GM19467 (cell line): ENCODE results near the gene SOX18.

Experiments
- ATAC-seq: cut with Tn5 transposase; IDR thresholded peaks from one replicate; pipeline ENCODE4 v1.9.1; 2021; ENCODE audit warnings: mild to moderate bottlenecking, moderate library complexity; ENCODE audit not compliant: unreplicated experiment

SOX18 gene

DNA sequence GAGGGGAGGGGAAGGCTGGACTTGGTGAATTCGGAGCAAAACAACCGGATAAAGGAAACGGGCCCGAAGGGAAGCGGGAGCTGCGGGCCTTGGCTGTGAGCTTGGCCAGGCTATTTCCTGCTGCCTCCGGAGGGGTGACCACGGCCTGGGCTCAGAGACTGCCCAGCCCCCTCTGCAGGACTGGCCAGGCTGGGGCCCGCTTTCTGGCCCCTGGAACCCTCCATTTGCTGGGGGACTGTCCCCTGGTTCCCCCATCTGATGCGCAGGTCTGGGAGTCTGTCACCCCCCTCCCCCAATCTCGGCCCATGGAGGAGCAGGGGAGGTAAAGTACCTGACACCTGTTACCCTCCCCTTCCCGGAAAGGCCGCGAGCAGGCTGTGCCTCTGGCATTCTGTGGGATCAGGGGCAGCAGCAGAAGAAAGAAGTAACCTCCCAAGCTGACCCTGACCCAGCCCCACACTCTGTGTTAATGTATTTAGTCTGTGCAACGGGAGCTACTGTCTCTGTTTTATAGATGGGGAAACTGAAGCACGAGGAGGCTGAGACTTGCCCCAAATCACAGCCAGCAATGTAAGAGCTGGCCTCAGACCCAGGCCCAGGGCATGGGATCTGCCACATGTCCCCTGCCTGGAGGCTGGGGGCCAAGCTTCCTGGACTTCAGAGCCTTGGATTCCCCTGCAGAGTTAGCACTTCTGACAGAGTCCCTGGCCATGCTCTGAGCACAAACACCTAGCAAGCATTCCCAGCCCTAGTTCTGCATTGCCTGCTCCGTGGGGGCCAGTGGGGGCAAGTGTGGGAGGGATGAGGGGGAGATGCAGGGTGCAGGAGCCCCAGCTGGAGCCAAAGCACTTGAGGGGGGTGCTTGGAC lies 9.9 kb downstream of the SOX18 start:
- ATAC-seq, result peak; percentile 3

DNA sequence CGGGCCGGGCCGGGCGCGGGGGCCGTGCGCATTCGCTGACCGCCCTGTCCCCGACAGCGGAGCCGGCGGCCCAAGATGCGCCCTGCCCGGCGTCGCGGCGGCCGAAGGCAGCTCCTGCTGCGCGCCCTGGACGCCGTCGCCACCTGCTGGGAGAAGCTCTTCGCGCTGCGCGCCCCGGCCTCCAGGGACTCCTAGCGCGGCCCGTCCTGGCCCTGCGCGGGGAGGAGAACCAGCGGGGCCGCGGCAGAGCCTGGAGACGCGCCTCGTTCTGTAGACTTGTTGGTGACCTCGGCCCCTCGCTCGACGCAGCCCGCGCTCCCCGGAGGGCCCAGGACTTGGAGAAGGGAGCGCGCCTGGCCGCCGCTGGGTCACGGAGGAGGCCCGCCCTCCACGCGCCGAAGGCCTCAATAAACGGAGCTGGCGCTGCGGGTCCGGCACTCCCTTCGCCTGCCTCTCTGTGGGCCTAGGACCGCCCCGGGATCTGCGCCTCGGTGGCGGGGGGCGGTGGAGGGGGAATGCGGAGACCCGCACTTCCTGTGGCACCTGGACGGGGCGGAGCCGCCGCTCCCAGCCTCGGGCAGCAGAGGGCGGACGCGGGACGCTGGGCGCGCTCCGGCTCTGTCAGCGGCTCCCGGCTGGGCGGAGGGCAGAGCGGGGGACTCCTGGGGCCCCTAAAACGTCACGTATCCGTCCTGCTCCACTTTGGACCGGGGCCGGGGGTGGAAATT lies 10.7 kb downstream of the SOX18 start:
- ATAC-seq, result peak; percentile 39

DNA sequence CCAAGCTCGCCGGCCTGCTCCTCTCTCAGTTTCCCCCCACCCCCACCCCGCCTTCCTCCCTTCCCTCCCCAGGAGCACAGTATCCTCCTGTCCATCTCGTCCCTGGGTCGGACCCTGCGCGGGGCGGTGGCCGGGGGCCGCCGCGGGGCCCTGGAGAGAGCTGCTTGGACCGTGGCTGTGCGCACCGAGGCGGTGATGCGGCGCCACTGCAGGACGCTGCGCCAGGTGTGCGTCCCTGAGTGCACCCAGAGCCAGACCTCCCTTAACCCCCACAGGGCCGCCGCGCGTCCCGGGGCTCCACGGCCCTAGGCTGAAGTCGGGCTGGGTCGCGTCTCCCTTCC lies 11.2 kb downstream of the SOX18 start:
- ATAC-seq, result peak; percentile 19

DNA sequence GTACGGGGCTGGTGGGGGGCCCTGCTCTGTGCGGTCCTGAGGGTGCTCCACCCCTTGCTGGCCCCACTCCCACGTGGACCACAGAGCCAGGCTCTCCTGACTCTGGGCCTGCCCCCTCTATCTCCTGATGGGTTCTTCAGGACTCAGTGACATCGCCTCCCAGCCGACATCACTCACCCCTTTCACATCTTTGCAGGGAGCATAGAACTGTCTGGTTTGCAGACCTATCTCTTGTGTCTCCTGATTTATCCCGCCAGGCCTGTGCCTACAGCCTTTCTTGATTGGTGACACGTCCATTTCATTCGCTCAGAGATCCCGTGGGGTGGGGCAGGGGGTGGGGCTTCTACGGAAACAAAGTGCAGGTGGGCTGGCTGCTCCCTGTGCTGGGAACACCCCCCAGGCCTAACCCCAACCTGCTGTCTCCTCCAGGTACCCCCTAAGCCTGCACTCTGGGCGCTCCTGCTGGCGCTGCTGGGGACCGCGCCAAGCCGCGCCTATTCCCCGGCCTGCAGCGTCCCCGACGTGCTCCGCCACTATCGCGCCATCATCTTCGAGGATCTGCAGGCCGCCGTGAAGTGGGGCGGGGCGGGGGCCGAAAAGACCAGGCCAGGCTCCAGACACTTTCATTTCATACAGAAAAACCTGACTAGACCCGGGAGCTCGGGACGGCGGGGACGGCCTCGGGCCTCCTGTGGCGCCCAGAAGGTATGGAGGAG lies 11.8 kb downstream of the SOX18 start:
- no peak for ATAC-seq

DNA sequence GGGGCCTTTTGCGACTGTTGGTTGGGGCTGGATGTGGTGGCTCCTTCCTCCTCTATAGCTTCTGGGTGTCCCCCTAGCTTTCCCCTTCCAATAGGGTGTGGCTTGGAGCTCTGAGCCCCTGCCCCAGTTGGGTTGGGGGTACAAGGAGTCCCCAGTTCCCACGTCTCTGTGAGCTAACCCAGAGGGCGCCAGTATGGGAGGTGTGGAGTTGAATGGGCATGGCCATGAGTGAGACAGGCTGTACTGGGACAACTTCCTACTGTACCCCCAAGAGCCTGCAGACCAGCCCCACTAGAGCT lies 12.3 kb downstream of the SOX18 start:
- ATAC-seq, result no peak

DNA sequence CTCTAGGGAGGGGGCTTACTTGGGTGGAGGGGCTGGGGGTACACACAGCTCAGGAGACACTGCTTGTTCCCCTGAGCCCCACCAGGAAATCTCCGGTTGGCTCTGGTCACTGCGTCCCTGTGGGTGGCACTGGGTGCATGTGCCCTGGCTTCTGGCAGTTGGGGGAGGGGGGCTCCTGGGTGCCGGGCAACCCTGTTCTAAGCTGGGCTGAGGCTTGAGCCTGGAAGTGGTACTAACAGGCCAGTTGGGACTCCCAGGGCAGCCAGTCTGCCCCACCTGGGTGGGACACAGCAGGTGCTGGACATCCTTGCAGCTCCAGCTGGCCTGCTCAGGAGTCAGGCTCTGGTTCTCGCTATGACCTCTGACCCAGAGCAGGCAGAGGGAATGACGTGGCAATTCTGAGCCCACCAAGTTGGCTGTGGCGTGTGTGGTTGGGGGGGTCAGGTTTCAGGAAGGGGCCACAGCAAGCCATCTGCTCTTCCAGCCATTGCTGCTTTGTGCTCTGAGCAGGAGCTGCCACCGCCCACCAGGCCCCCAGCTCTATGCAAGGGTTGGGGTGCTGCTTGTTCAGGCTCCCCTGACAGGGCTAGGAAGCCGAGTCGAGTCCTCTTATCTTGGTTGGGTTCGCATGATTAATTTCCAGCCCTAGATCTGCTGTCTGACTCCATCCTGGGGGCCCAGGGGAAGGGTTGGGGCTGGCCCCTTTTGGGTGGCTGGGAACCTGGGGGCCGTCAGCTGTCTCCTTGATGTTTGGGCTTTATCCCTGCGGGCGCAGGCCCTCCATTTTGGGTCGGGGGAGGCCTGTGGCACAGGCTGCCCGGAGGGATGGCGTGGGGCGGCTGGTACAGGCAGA lies 12.9 kb downstream of the SOX18 start:
- no peak for ATAC-seq

DNA sequence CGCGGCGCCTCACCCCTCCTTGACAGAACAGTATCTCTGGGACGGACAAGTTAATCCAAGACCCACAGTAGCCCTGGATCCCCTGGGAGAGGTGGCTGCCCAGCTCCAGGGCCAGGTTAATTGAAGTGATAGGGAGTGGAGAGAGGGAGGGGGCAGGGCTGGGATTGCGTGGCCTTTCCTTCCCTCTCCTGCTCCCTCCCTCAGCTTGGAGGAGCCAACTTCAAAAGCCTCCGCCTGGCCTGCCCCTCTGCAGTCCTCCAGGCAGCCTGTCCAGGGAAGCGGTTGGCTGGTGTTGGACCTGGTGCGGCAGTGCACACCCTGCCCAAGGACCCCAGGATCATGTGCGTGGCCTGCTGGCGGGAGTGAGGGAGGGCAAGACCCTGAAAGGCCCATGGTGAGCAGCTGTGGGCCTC lies 13.5 kb downstream of the SOX18 start, which contains the start of gene C20orf204:
Gene C20orf204 (plus strand): TSS at position 250 of the 413 bp plus-strand sequence. CDS start 142 bp downstream, at position 392.
- ATAC-seq, result no peak

DNA sequence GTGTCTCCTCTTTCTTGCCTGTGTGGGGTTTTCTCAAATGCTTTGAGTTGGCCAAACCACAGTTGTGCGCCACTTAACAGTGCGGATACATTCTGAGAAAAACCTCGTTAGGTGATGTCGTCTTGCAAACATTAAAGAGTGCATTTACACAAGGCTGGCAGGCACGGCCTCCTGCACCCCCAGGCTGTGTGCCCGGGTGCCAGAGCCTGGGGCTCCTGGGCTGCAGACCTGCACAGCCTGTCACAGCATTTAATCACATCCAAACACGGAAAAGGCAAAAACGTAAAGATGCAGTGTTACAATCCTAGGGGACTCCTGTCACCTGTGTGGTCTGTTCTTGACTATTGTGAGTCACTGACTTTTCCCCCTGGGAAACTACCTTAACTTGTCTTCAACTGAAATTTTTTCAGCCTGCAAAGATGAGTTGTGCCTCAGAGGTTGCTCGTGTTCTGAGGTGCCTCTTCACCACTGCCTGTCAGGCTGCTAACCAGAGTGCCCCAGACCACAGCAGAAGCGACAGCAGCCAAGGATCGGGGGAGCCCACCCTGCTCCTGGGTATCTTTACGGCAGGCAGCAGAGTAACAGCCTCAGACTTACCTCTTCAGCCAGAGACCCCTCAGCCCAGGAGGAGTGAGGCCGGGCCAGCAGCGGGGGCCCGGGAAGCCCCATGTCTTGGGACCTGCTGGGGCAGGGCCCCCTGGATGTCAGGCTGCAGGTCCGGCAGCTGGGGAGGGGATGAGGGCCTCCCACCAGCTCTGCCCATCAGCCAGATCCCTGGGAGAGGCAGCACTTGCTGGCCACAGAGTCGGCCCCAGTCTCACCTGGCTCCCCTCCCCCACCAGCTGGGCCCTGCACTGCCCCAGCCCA lies 14.1 kb downstream of the SOX18 start:
- no peak for ATAC-seq

DNA sequence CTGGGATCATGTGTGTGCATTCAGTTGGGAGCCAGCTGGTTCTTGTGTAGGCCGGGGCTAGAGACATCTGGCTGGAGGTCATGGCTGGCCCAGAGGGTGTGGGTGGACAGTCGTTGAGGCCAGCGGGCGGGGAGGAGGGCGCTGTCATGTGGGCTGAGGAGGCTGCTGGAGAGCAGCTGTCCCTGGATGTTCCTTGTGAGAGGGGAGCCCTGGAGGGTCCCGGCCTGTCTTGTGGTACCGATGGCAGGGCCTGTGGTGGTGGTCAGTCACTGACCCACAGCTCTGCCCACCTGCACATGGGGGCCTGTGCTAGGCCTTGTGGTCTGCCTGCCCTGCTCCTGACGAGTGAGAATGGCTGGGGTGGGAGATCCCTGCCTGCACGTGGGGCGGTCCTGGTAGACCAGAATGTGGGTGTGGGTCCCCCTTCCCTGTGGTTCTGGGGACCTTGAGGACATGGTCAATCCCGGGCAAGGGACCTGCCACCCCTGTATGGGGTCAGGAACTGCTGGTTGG lies 15.4 kb downstream of the SOX18 start:
- no peak for ATAC-seq

DNA sequence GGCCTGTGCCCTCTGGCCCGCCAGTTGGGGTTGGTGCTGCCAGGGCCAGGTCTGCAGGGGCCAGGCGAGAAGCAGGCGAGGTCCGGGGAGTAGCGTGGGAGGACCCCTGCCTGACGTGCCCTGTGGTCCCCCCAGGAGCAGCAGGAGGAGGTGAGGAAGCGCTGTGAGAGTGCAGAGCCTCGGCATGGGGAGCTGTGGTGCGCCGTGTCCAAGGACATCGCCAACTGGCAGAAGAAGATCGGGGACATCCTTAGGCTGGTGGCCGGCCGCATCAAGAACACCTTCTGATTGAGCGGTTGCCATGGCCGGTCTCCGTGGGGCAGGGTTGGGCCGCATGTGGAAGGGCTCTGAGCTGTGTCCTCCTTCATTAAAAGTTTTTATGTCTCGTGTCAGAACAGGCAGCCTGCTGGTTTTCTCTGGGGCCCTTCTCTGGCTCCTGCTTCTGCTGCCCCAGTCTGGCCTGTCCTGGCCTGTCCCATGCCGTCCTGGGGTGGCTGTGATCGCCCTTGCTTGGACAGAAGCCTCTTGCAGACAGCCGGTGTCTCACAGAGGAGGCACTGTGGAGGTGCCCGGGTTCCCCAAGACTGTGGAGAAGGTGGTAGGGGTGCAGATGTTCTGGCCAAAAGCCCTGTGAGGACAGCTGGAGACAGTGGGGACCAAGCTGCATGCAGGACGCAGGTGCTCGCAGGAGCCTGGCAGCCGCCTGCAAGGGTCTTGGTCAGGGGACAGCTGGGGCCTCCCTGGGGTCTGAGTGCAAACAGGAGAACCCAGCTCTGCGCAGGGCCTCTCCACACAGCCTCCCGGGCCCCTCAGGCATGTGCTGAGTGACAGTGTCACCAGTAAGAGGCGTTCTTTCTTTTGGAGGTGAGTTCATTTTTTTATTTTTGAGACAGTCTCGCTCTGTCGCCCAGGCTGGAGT lies 16.5 kb downstream of the SOX18 start:
- no peak for ATAC-seq

DNA sequence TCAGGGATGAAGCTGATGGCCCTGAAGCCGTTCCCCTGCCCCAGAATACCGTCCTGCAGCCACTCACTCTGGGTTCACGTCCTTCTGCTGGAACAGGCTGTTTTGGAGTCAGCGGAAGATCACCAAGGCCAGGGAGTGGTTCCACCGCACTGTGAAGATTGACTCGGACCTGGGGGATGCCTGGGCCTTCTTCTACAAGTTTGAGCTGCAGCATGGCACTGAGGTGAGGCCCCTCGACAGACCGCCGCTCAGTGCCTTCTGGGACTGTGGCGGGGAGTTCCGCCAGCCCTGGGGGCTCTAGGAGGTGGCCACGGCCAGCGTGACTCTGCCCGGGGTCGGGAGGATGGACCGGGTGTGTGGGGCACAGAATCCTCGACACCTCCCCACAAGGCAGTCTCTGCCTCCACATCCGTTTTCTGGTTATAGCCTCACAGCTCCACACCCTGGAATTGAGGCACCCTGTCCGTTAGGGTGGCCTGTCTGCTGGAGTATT lies 17.6 kb downstream of the SOX18 start:
- no peak for ATAC-seq

DNA sequence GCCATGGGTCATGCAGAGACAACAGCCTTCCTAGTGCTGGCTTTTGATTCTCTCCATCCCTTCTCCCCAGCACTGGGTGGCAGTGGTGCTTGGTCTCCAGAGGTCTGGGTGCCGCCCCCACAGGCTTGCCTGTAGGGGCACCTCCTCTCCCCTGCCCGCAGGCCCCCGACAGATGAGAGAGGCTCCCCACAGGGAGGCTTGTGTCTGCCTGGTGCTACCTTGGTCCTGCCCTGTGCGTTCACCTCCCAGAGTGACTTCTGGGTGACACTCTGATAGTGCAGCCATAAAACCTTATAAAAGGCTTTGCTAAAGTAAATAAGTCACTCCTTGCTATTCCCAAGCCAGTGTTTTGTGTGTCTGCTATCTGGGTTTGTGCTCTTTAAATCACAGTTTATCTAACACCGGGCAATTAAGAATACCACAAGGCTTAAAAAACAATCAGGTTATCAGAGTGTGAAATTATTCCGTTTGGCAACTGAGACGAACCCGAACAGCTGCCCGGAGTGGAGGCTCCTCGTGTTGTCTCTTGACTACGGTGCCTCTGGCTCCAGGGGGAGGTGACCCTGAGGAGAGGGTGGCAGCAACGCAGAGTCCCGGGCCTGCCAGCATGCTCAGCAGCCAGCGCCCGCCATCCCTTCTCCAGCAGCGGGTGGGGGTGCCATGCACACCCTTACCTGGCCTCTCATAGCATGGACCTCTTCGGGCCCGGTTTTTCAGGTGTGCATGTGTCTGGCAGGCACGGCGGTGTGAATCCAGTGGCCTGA lies 18.9 kb downstream of the SOX18 start:
- no peak for ATAC-seq

DNA sequence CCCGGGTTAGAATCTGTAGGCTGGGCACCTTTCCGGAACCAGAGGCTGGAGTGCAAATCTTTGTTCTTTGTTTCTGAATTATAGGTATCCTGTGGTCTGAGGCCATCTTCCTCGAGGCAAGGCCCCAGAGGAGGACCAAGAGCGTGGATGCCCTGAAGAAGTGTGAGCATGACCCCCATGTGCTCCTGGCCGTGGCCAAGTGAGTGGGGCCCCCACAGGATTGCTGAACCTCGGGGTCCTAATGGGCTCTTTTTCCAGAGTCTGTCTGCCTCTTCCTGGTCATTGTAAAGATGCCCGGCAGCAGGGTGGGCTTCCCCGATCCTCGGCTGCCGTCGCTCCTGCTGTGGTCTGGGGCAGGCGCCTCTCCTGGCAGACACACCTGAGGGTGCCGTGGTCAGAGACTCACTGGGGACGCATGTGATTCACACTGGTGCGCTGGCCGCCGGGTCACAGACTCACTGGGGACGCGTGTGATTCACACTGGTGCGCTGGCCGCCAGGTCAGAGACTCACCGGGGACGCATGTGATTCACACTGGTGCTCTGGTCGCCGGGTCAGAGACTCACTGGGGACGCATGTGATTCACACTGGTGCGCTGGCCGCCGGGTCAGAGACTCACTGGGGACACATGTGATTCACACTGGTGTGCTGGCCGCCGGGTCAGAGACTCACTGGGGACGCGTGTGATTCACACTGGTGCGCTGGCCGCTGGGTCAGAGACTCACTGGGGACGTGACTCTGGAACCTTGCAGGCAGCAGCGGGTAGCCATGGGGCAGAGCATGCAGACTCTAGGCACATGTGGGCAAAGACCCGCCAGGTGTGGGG lies 19.9 kb downstream of the SOX18 start:
- ATAC-seq, result no peak

DNA sequence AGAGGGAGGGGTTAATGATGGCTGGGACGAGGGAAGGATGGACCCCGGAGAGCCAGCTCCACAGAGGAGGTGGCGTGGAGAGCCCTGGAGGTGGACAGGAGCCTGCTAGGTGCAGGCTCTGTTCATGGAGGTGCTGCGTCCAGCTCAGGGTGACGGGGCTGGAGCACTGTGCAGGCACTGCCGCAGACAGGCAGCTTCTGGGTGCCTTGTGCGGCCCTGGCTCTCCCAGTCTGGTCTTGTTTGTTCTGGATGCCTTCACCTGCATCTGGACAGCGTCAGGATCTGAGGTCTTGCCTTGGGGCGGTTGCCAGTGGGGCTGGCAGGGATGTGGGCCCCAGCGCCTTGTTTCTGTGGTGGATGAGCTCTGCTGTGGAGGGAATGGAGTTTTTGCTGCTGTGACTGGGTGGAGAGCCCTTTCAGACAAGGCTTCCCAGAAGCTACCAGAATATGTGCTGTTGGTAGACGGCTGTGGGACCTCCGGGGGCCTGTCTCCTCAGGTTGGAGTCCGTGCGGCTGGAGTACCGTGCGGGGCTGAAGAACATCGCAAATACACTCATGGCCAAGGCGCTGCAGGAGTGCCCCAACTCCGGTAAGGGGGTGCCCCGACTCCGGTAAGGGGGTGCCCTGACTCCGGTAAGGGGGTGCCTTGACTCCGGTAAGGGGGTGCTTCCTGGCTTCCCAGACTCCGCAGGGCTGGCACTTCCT lies 21.3 kb downstream of the SOX18 start:
- ATAC-seq, result no peak

DNA sequence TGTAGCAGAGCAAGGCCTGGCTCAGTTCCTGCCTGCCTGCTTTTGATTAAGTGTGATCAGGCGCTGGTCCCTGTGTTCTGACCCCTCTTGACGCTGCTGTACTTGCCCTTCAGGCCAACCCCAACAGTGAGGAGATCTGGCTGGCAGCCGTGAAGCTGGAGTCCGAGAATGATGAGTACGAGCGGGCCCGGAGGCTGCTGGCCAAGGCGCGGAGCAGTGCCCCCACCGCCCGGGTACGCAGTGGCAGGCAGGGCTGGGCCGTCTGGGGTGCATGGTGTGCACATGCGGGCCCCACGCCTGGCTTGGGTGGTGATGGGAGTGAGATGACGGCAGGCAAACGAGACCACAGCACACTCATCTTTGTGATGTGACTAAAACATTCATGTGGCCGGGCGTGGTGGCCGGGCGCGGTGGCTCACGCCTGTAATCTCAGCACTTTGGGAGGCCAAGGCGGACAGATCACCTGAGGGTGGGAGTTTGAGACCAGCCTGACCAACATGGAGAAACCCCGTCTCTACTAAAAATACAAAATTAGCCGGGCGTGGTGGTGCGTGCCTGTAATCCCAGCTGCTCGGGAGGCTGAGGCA lies 23.5 kb downstream of the SOX18 start:
- no peak for ATAC-seq
